Endothelial cell (in vitro differentiated cells): ENCODE measurements around the gene FREM1. TPM values are rescaled to one million over a fixed set of nuclear protein-coding genes. Genes with fewer than 3 reads are reported as not detected.

Experiments
- DNase-seq: peaks from one replicate; pipeline ENCODE4 v3.0.0; 2021; ENCODE audit warnings: low spot score
- H3K27ac Mint-ChIP-seq: one replicate; pipeline ENCODE4 v1.8.0; 2021; ENCODE audit warnings: mixed read lengths, inconsistent platforms; ENCODE audit not compliant: unreplicated experiment
- H3K27me3 Mint-ChIP-seq: one replicate; pipeline ENCODE4 v1.8.0; 2021; ENCODE audit warnings: mild to moderate bottlenecking, moderate library complexity, mixed read lengths, inconsistent platforms; ENCODE audit not compliant: unreplicated experiment
- H3K36me3 Mint-ChIP-seq: one replicate; pipeline ENCODE4 v1.8.0; 2021; ENCODE audit warnings: mild to moderate bottlenecking, low read depth, mixed read lengths, inconsistent platforms; ENCODE audit not compliant: unreplicated experiment
- H3K4me1 Mint-ChIP-seq: one replicate; pipeline ENCODE4 v1.8.0; 2021; ENCODE audit warnings: mild to moderate bottlenecking, mixed read lengths, inconsistent platforms; ENCODE audit not compliant: unreplicated experiment
- H3K4me3 Mint-ChIP-seq: one replicate; pipeline ENCODE4 v1.8.0; 2021; ENCODE audit warnings: mild to moderate bottlenecking, mixed read lengths, inconsistent platforms; ENCODE audit not compliant: unreplicated experiment
- H3K9me3 Mint-ChIP-seq: one replicate; pipeline ENCODE4 v1.8.0; 2021; ENCODE audit warnings: mixed read lengths, inconsistent platforms; ENCODE audit not compliant: unreplicated experiment
- CTCF ChIP-seq: fragments of 200-600 bp; sonication (generic); IDR thresholded peaks from one replicate; pipeline ENCODE4 v1.5.0; 2021; ENCODE audit warnings: antibody characterized with exemption; ENCODE audit not compliant: unreplicated experiment
- total RNA-seq: library from RNA; stranded (reverse); fragmentation: NEBNext Ultra II Directional; extraction: Animal tissue kit (Norgen Biotek cat#: 25700); gene quantifications from one replicate; pipeline ENCODE4 v1.2.1, GENCODE V29; 2021; ENCODE audit not compliant: unreplicated experiment

The FREM1 gene
- total RNA-seq, 1 donor from 2014 or later, result 2.9 TPM

- DNase-seq, result no peak
Measured at GRCh38 chr9:14868418-14868771, 41.8 kb downstream of the FREM1 start.

GRCh38 chr9:14866200-14866749, 44.0 kb downstream of the FREM1 start:
- DNase-seq, result no peak
- Mint-ChIP-seq H3K27ac (no peak overlapping the region), H3K4me3 (no peak overlapping the region), H3K36me3 (no peaks in the 10 kb centered on the region), H3K27me3 (peaks cover 1% of the 10 kb centered on the region), H3K9me3 (no peaks in the 10 kb centered on the region), H3K4me1 (no peaks in the 10 kb centered on the region)
- TF ChIP-seq CTCF, result no peak

More at GRCh38 chr9:14868418-14868771, 41.8 kb downstream of the FREM1 start:
- Mint-ChIP-seq H3K9me3 (no peaks in the 10 kb centered on the region), H3K36me3 (no peaks in the 10 kb centered on the region), H3K4me3 (no peak overlapping the region), H3K27me3 (peaks cover 1% of the 10 kb centered on the region), H3K27ac (no peak overlapping the region), H3K4me1 (no peaks in the 10 kb centered on the region)
- no peak for TF ChIP-seq CTCF

DNA sequence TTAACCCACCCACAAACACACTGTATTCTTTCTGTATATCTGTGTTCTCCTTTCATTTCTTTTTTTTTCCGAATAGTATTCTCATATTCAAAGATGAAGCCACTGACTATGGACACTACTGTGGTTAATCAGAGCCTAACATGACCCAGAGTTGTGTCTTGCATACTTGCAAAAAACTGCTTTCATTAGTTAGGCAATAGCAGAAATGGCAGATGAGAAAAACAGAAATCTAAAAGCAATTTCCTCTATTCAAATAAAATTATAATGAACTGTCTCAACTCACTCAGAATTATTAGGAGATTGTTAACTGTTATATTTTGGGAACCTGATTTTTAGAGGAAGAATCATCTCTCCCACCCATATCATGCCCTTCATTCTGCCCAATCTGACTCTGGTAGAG, 45.9 kb downstream of the FREM1 start:
- DNase-seq, result no peak
- Mint-ChIP-seq H3K27me3 (no peaks in the 10 kb centered on the region), H3K27ac (no peak overlapping the region), H3K4me3 (no peak overlapping the region), H3K4me1 (no peaks in the 10 kb centered on the region), H3K36me3 (no peaks in the 10 kb centered on the region), H3K9me3 (no peaks in the 10 kb centered on the region)
- TF ChIP-seq CTCF, result no peak

- no peak overlapping the region for H3K4me3 Mint-ChIP-seq
- H3K4me1 Mint-ChIP-seq, result no peaks in the 10 kb centered on the region
- TF ChIP-seq CTCF, result no peak
- H3K27me3 Mint-ChIP-seq, result no peaks in the 10 kb centered on the region
- no peaks in the 10 kb centered on the region for H3K36me3 Mint-ChIP-seq
- no peaks in the 10 kb centered on the region for H3K9me3 Mint-ChIP-seq
- no peak overlapping the region for H3K27ac Mint-ChIP-seq
- no peak for DNase-seq
Measured at GRCh38 chr9:14863402-14863801, 46.8 kb downstream of the FREM1 start.

DNA sequence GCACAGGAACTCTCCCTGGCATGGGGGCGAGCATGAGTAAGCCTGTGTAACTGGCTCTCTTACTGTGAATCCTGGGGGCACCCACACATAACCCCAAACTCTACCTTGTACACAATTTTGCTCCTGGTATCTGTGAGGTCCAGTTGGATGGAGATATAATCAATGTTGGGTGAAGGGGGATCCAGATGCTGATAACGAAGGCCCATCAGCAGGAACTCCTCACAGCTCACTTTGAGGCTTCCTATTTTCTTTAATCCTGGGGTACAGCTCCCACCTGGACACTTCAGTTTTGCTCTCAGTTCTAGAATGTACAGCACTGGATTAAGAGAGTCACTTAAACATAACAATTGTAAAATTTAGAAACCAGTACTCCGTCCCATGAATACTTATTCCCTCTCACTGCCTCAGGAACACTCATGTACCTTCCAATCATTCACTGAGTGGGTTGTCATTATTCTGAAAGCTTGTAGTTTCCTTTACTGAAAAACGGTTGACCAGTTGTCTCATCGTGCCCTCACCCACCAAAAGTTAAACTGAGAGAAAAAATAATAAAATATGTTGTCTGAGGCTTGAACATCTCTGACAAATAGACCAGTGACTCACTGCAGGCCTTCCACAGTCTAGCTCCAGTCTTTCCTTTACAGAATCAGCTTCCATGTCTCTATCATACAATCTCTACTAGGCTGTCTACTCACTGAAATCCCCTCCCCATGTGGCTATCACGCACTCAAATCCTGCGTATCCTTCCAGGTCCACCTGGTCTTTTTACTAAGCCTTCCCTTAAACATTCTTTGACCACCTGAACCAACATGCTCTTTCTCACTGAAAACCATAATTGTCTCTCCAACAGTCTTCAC, 52.6 kb downstream of the FREM1 start:
- no peaks in the 10 kb centered on the region for H3K36me3 Mint-ChIP-seq
- H3K4me1 Mint-ChIP-seq, result no peaks in the 10 kb centered on the region
- DNase-seq, result no peak
- TF ChIP-seq CTCF, result no peak
- no peak overlapping the region for H3K4me3 Mint-ChIP-seq
- peaks cover 2% of the 10 kb centered on the region for H3K27me3 Mint-ChIP-seq
- no peaks in the 10 kb centered on the region for H3K9me3 Mint-ChIP-seq
- H3K27ac Mint-ChIP-seq, result no peak overlapping the region
